AG04450 (cell line): Measurements from ENCODE around the gene SH3PXD2A. TPM values are rescaled to one million over a fixed set of nuclear protein-coding genes. Genes with fewer than 3 reads are reported as not detected.

Experiments
- CTCF ChIA-PET: fragments of 300-600, 350-600 bp; formaldehyde crosslinking; extraction: SDS; loops from one replicate; lab custom pipeline; 2022; ENCODE audit warnings: antibody characterized with exemption, inconsistent platforms; lab: Charles Lee
- POLR2A ChIA-PET: fragments of 350-600 bp; formaldehyde crosslinking; extraction: SDS; loops from one replicate; lab custom pipeline; 2021; ENCODE audit warnings: antibody characterized with exemption, inconsistent platforms; lab: Yijun Ruan, JAX
- DNase-seq: peaks from one replicate; pipeline ENCODE4 v3.0.0-alpha.2; 2011; ENCODE audit warnings: low read depth, low spot score
- H3K27ac ChIP-seq: one replicate; pipeline ENCODE4 v1.5.1; 2012; ENCODE audit warnings: low read depth, low read length, control low read depth
- H3K27me3 ChIP-seq: one replicate; pipeline ENCODE4 v1.6.0; 2012; ENCODE audit warnings: low read length; ENCODE audit not compliant: control insufficient read depth, insufficient read depth
- H3K4me3 ChIP-seq: 2 replicates; pipeline ENCODE4 v1.5.1; 2011; ENCODE audit warnings: mild to moderate bottlenecking, low read depth, low read length, control low read depth
- H3K9me3 ChIP-seq: 2 replicates; pipeline ENCODE4 v1.5.1; 2012; ENCODE audit warnings: low read length; ENCODE audit not compliant: control insufficient read depth, insufficient read depth
- CTCF ChIP-seq: IDR thresholded peaks from 2 replicates; pipeline ENCODE4 v1.5.1; 2011; ENCODE audit warnings: low read depth, low read length, control low read depth, inconsistent platforms
- polyA plus RNA-seq: library from polyadenylated mRNA; depleted of rRNA; stranded (reverse); fragments of >200 nt; gene quantifications from 2 replicates; pipeline ENCODE4 v1.2.3, GENCODE V29; 2011

Gene SH3PXD2A
- polyA plus RNA-seq, 1 experiment: 22.9 TPM

GRCh38 chr10:103849880-103850571 lies 5.3 kb downstream of the SH3PXD2A start:
- H3K27me3 ChIP-seq: no peaks in the 10 kb centered on the region
- H3K9me3 ChIP-seq: no peaks in the 10 kb centered on the region; the same call in 1 of the 2 replicates
- H3K27ac ChIP-seq: peak overlapping the region; percentile 93
- DNase-seq: no peak
- ChIA-PET CTCF (interaction anchor here (1.1 to 1.5 kb wide), 2 partner anchors 68 to 137 kb away, joined by 3 to 4 read pairs; no protein-coding TSS in a partner anchor), POLR2A (interaction anchor here (0.6 kb wide), 1 partner anchor 271 kb away, joined by 7 read pairs; no protein-coding TSS in a partner anchor)
- no peak for TF ChIP-seq CTCF
- peak overlapping the region; percentile 31 for H3K4me3 ChIP-seq

- no peak for TF ChIP-seq CTCF
- CTCF ChIA-PET: interaction anchor here (0.5 to 3.4 kb wide), 6 partner anchors 9 to 164 kb away, joined by 3 to 19 read pairs (median 4); no protein-coding TSS in a partner anchor
- Histone ChIP-seq H3K27ac (peak overlapping the region; percentile 93), H3K4me3 (peak overlapping the region; percentile 25), H3K9me3 (no peaks in the 10 kb centered on the region), H3K27me3 (no peaks in the 10 kb centered on the region)
- POLR2A ChIA-PET: no interaction called here
- no peak for DNase-seq
Measured at GRCh38 chr10:103849212-103849877, 6.0 kb downstream of the SH3PXD2A start.

- CTCF ChIA-PET: interaction anchor here (0.6 to 3.4 kb wide), 10 partner anchors 10 to 162 kb away, joined by 3 to 19 read pairs (median 4); no protein-coding TSS in a partner anchor
- no peaks in the 10 kb centered on the region for H3K27me3 ChIP-seq
Measured at GRCh38 chr10:103847909-103848468, 7.4 kb downstream of the SH3PXD2A start.

DNA sequence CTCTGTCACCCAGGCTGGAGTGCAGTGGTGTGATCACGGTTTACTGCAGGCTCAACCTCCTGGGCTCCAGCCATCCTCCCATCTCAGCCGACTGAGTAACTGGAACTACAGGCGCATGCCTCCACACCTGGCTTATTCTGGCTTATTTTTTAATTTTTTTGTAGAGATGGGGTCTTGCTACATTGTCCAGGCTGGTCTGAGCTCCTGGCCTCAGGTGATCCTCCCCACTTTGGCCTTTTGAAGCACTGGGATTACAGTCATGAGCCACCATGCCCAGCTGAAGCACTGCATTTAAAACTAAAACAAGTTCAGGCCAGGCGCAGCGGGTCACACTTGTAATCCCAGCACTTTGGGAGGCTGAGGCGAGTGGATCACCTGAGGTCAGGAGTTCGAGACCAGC lies 8.0 kb downstream of the SH3PXD2A start:
- H3K9me3 ChIP-seq: no peaks in the 10 kb centered on the region
- no peak for TF ChIP-seq CTCF
- no peak overlapping the region for H3K27ac ChIP-seq
- POLR2A ChIA-PET: no interaction called here
- no peak overlapping the region for H3K4me3 ChIP-seq
- CTCF ChIA-PET: interaction anchor here (0.6 to 3.4 kb wide), 5 partner anchors 9 to 134 kb away, joined by 3 to 19 read pairs (median 3); no protein-coding TSS in a partner anchor
- no peaks in the 10 kb centered on the region for H3K27me3 ChIP-seq
- no peak for DNase-seq

More at GRCh38 chr10:103847909-103848468, 7.4 kb downstream of the SH3PXD2A start:
- Histone ChIP-seq H3K9me3 (no peaks in the 10 kb centered on the region), H3K4me3 (no peak overlapping the region), H3K27ac (no peak overlapping the region)
- peak; percentile 47 for TF ChIP-seq CTCF
- POLR2A ChIA-PET: interaction anchor here (0.8 kb wide), 1 partner anchor 135 kb away, joined by 8 read pairs; no protein-coding TSS in a partner anchor
- no peak for DNase-seq
